ENCODE results near the gene PHC2.

PHC2 gene

DNA sequence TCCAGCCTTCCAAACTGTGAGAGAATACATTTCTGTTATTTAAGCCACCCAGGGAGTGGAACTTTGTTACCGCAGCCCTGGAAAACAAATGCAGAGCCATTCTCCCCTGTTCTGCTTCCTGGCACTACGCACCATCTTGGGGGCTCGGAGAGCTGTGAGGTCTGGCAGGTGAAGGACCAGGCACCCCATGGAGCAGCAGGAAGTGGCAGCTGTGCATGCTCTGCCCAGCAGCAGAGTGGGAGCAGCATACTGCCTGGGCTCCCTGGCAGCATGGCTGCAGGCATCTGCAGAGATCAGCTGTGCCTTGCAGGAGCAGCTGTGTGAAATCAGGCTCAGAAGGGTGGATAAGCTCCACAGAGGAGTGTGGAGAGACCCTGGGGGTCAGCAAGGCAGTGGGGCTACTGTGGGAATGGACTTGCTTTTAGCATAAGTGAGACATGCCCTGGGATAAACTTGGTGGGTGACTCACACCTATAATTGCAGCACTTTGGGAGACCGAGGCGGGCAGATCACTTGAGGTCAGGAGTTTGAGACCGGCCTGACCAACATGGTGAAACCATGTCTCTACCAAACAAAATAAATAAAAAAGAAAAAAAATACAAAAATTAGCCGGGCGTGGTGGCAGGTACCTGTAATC, 23.9 kb upstream of the PHC2 start:
- Histone ChIP-seq H3K27me3 (ENCODE audit: insufficient read depth, low read depth) (no peaks in the 10 kb centered on the region), H3K36me3 (ENCODE audit: insufficient read depth) (no peaks in the 10 kb centered on the region), H3K4me2 (no peak overlapping the region), H3K4me1 (ENCODE audit: low read depth, poor library complexity, severe bottlenecking) (no peaks in the 10 kb centered on the region), H3K27ac (no peak overlapping the region), H3K4me3 (IDR thresholded peaks at IDR 0.05; ENCODE audit: insufficient read depth, low read depth, low read length) (no peak overlapping the region), H4K20me1 (ENCODE audit: insufficient read depth) (no peaks in the 10 kb centered on the region), H3K79me2 (ENCODE audit: insufficient read depth, low read depth) (no peaks in the 10 kb centered on the region), H2AFZ (ENCODE audit: low read depth) (no peak overlapping the region), H3K9ac (no peak overlapping the region)
- no peak for TF ChIP-seq CTCF (conservative IDR thresholded peaks at IDR 0.05; ENCODE audit: low read depth, low read length)

DNA sequence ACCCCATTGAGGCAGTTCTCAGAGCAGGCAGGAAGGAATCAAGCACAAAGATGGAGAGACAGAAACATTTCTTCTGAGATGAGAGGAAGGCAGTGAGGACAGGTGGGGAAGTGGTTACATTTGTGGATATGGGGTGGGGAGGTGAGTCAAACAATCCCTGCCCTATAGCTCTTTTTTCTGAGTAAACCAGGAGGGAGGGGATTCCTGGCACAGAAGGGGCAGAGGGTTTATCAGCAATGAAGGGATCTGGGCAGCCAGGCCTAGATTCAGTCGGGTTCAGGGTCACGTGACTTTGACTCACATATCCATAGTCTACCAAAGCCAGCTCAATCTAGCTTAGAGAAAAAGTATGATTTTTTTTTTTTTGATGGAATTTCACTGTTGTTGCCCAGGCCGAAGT, 15.7 kb upstream of the PHC2 start:
- Histone ChIP-seq H3K79me2 (ENCODE audit: insufficient read depth, low read depth) (no peaks in the 10 kb centered on the region), H3K9ac (no peak overlapping the region), H2AFZ (ENCODE audit: low read depth) (no peak overlapping the region), H3K36me3 (ENCODE audit: insufficient read depth) (no peaks in the 10 kb centered on the region), H3K27me3 (ENCODE audit: insufficient read depth, low read depth) (no peaks in the 10 kb centered on the region), H3K27ac (no peak overlapping the region), H3K4me3 (IDR thresholded peaks at IDR 0.05; ENCODE audit: insufficient read depth, low read depth, low read length) (no peak overlapping the region), H4K20me1 (ENCODE audit: insufficient read depth) (no peaks in the 10 kb centered on the region), H3K4me1 (ENCODE audit: low read depth, poor library complexity, severe bottlenecking) (no peaks in the 10 kb centered on the region), H3K4me2 (no peak overlapping the region)
- no peak for TF ChIP-seq CTCF (conservative IDR thresholded peaks at IDR 0.05; ENCODE audit: low read depth, low read length)

DNA sequence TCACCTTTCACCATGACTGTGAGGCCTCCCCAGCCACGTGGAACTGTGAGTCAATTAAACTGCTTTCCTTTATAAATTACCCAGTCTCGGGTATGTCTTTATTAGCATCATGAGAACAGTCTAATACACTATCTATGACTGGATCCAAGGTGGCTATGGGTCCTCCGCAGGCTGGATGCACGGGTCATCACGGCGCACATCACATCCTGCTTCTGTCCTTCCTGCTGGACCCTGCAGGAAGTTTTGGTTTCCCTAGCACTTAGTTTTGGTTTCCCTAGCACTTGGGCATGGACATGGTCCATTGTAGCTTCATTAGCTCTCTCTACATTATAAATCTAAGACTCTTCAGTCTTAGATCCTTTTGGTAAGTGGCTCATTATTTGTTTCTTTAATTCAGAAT, 14.2 kb upstream of the PHC2 start:
- Histone ChIP-seq H3K27me3 (ENCODE audit: insufficient read depth, low read depth) (no peaks in the 10 kb centered on the region), H3K4me2 (no peak overlapping the region), H3K4me1 (ENCODE audit: low read depth, poor library complexity, severe bottlenecking) (no peaks in the 10 kb centered on the region), H3K36me3 (ENCODE audit: insufficient read depth) (no peaks in the 10 kb centered on the region), H4K20me1 (ENCODE audit: insufficient read depth) (no peaks in the 10 kb centered on the region), H2AFZ (ENCODE audit: low read depth) (no peak overlapping the region), H3K4me3 (IDR thresholded peaks at IDR 0.05; ENCODE audit: insufficient read depth, low read depth, low read length) (no peak overlapping the region), H3K9ac (no peak overlapping the region), H3K79me2 (ENCODE audit: insufficient read depth, low read depth) (no peaks in the 10 kb centered on the region), H3K27ac (no peak overlapping the region)
- TF ChIP-seq CTCF (conservative IDR thresholded peaks at IDR 0.05; ENCODE audit: low read depth, low read length), result no peak

DNA sequence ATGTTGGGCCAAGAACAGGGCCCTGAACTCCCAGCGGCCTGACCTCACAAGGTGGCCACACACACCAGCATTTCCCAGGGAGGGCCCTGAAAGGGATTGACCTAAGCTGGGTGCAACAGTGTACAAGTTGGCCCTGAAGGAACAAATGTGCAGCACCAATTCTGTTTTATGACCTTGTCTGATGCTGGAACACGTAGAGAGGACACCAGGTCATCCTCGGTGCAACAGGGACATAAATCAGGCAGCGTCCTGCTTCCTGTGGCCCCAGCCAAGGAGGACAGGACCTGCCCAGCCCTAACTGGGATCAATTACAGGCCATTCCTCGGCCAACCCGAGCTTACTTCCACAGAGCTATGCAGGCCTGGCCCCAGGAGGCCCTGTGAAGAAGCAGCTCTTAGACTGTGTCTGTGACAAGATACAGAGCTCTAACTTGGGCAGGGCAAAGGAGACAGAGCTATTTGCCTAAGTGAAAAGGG, 12.8 kb upstream of the PHC2 start:
- H3K4me2 ChIP-seq, result no peak overlapping the region
- no peaks in the 10 kb centered on the region for H3K36me3 ChIP-seq (ENCODE audit: insufficient read depth)
- no peaks in the 10 kb centered on the region for H3K4me1 ChIP-seq (ENCODE audit: low read depth, poor library complexity, severe bottlenecking)
- H3K79me2 ChIP-seq (ENCODE audit: insufficient read depth, low read depth), result no peaks in the 10 kb centered on the region
- no peak overlapping the region for H3K27ac ChIP-seq
- no peak overlapping the region for H3K4me3 ChIP-seq (IDR thresholded peaks at IDR 0.05; ENCODE audit: insufficient read depth, low read depth, low read length)
- no peaks in the 10 kb centered on the region for H3K27me3 ChIP-seq (ENCODE audit: insufficient read depth, low read depth)
- TF ChIP-seq CTCF (conservative IDR thresholded peaks at IDR 0.05; ENCODE audit: low read depth, low read length), result no peak
- no peak overlapping the region for H3K9ac ChIP-seq
- no peaks in the 10 kb centered on the region for H4K20me1 ChIP-seq (ENCODE audit: insufficient read depth)
- no peak overlapping the region for H2AFZ ChIP-seq (ENCODE audit: low read depth)

Data from KMS-11 (cell line).